HepG2 (cell line): Measurements from ENCODE around the gene FAM149A. TPM values are rescaled to one million over a fixed set of nuclear protein-coding genes. Genes with fewer than 3 reads are reported as not detected.

Experiments
- ATAC-seq: fragments of 200-7000 bp; cut with Tn5 transposase; 3 replicates; pipeline ENCODE4 v1.9.1; 2020; ENCODE audit warnings: mild to moderate bottlenecking, moderate library complexity
- BruUV-seq: library from RNA; stranded (reverse); fragments of 400-500 nt; replicated peaks from 2 replicates; lab custom pipeline; 2021; lab: Mats Ljungman, UMichigan
- CTCF ChIA-PET: fragments of 300-600 bp; formaldehyde crosslinking; extraction: SDS; loops from one replicate; lab custom pipeline; 2021; ENCODE audit warnings: low total read pairs, inconsistent platforms, low intra/inter-chr PET ratio; lab: Yijun Ruan, JAX
- POLR2A ChIA-PET: fragments of 350-600 bp; sonication (Branson Sonifier 250); formaldehyde crosslinking; loops from one replicate; lab custom pipeline; 2020; ENCODE audit warnings: antibody characterized with exemption, inconsistent platforms; lab: Yijun Ruan, JAX
- DNase-seq: peaks from one replicate; pipeline ENCODE4 v3.0.0-alpha.2; 2015; ENCODE audit warnings: low spot score
- FAIRE-seq: peaks from 3 replicates; lab custom pipeline; 2011; peaks lifted over from hg19 to GRCh38; lab: Jason Lieb, UNC
- H2AFZ ChIP-seq: one replicate; pipeline ENCODE4 v1.6.1; 2011; ENCODE audit warnings: low read length, inconsistent platforms
- H3K27ac ChIP-seq: fragments of 300-600 bp; 3 replicates; pipeline ENCODE4 v1.8.0; 2011; ENCODE audit warnings: mixed run types, mild to moderate bottlenecking, mixed read lengths, low read length, inconsistent platforms; ENCODE audit not compliant: insufficient read depth; ENCODE audit errors: extremely low read length
- H3K27me3 ChIP-seq, 2 experiments: fragments of 200-600 bp in 1 of 2; 2 replicates in 1 of 2; 3 replicates in 1 of 2; pipeline versions ENCODE4 v1.6.0 to v1.8.0; 2011; ENCODE audit warnings: low read length in 2 of 2, mild to moderate bottlenecking in 2 of 2, moderate library complexity in 2 of 2, inconsistent platforms in 1 of 2; ENCODE audit not compliant: insufficient read depth in 2 of 2, control insufficient read depth in 1 of 2
- H3K36me3 ChIP-seq, 2 experiments: fragments of 200-600 bp in 1 of 2; replicated peaks in 1 of 2; 2 replicates in 1 of 2; 3 replicates in 1 of 2; pipeline versions ENCODE4 v1.5.1 to v1.8.0; 2011; ENCODE audit warnings: low read length in 2 of 2, inconsistent platforms in 1 of 2; ENCODE audit not compliant: insufficient read depth in 2 of 2, control insufficient read depth in 1 of 2
- H3K4me1 ChIP-seq: 2 replicates; pipeline ENCODE4 v1.5.1; 2012; ENCODE audit warnings: low read length, inconsistent platforms; ENCODE audit not compliant: insufficient read depth
- H3K4me2 ChIP-seq: 2 replicates; pipeline ENCODE4 v1.6.0; 2011; ENCODE audit warnings: low read depth, low read length, inconsistent platforms
- H3K4me3 ChIP-seq, 3 experiments: fragments of 200-600 bp in 1 of 3; sonication (generic), shearing (Covaris generic) in 1 of 3; replicated peaks in 1 of 3; 2 replicates each; pipeline ENCODE4 v1.5.1; 2011 to 2016; ENCODE audit warnings: low read length in 3 of 3, inconsistent platforms in 2 of 3, low read depth in 2 of 3, mild to moderate bottlenecking in 2 of 3, control low read depth in 1 of 3, mixed read lengths in 1 of 3; ENCODE audit not compliant: insufficient read depth in 1 of 3
- H3K79me2 ChIP-seq: one replicate; pipeline ENCODE4 v1.6.1; 2011; ENCODE audit warnings: low read length, inconsistent platforms; ENCODE audit not compliant: insufficient read depth
- H3K9ac ChIP-seq: 2 replicates; pipeline ENCODE4 v1.6.0; 2011; ENCODE audit warnings: mild to moderate bottlenecking, low read depth, low read length, inconsistent platforms; ENCODE audit not compliant: insufficient read depth
- H3K9me3 ChIP-seq: 2 replicates; pipeline ENCODE4 v1.5.1; 2012; ENCODE audit warnings: mild to moderate bottlenecking, low read length
- H4K20me1 ChIP-seq: 2 replicates; pipeline ENCODE4 v1.6.0; 2011; ENCODE audit warnings: inconsistent platforms, mild to moderate bottlenecking, low read length, moderate library complexity; ENCODE audit not compliant: insufficient read depth
- HNRNPLL ChIP-seq: fragments of 200-400 bp; formaldehyde crosslinking; IDR thresholded peaks from 2 replicates; pipeline ENCODE4 v1.6.1; 2017; ENCODE audit warnings: mild to moderate bottlenecking, low read depth, low read length; ENCODE audit not compliant: poor library complexity, severe bottlenecking
- ISX ChIP-seq: sonication (generic); formaldehyde crosslinking; conservative IDR thresholded peaks from 2 replicates; pipeline ENCODE4 v1.5.0; 2020; ENCODE audit warnings: missing genetic modification reagents
- KDM1A ChIP-seq: IDR thresholded peaks from 2 replicates; pipeline ENCODE4 v1.6.1; 2016; ENCODE audit warnings: missing compliant biosample characterization
- KDM6A ChIP-seq: IDR thresholded peaks from 2 replicates; pipeline ENCODE4 v1.6.1; 2016; ENCODE audit warnings: low read depth
- POGZ ChIP-seq: sonication (generic); formaldehyde crosslinking; IDR thresholded peaks from 2 replicates; pipeline ENCODE4 v1.4.0; 2020; ENCODE audit warnings: mild to moderate bottlenecking, missing genetic modification reagents
- SIX1 ChIP-seq: sonication (generic); formaldehyde crosslinking; IDR thresholded peaks from 2 replicates; pipeline ENCODE4 v1.4.0; 2020; ENCODE audit warnings: missing genetic modification reagents, borderline replicate concordance
- ZNF674 ChIP-seq: sonication (generic); formaldehyde crosslinking; IDR thresholded peaks from 2 replicates; pipeline ENCODE4 v1.5.0; 2020; ENCODE audit warnings: low read depth, mild to moderate bottlenecking, missing genetic modification reagents
- WGBS: methylation state at CpG from one replicate; pipeline ENCODE4 v1.1.6; 2017; ENCODE audit warnings: low lambda C conversion rate; 5-methylcytosine and 5-hydroxymethylcytosine counted together
- in situ Hi-C: cut with HindIII; loops from 2 replicates; pipeline ENCODE4 v1.10.0; 2017; ENCODE audit warnings: low pct_unique_long_range_greater_than_20kb; ENCODE audit not compliant: extremely low pct_ligation_motif_present
- intact Hi-C: fragments of 100-400 bp; cut with micrococcal nuclease; formaldehyde crosslinking; loops from one replicate; pipeline ENCODE4 v1.10.0; 2022; ENCODE audit not compliant: unreplicated experiment
- polyA plus RNA-seq, 8 experiments: library from polyadenylated mRNA; depleted of rRNA in 3 of 8; stranded (reverse) in 7 of 8; unstranded in 1 of 8; fragments of >200 nt; fragmentation: Illumina TruSeq in 4 of 8; extraction: Trizol in 4 of 8; gene quantifications; 2 replicates each; pipeline versions ENCODE4 v1.2.1 to v1.2.3, GENCODE V29; 2011 to 2016; ENCODE audit warnings: low read depth in 4 of 8, missing spikeins in 1 of 8, mixed read lengths in 1 of 8; ENCODE audit not compliant: insufficient read depth in 1 of 8
- total RNA-seq, 5 experiments: library from RNA; depleted of rRNA; stranded (reverse); fragments of >200 nt; fragmentation: Illumina TruSeq; extraction: Trizol; gene quantifications; 2 replicates each; pipeline ENCODE4 v1.2.3, GENCODE V29; 2016; ENCODE audit warnings: low read depth in 1 of 5
- TF ChIP-seq, protein P1 (sequence below): IDR thresholded peaks from 2 replicates; pipeline ENCODE4 v1.4.0; 2020; ENCODE audit warnings: mild to moderate bottlenecking, missing genetic modification reagents
- TF ChIP-seq, protein P2 (sequence below), 2 experiments: sonication (generic) in 1 of 2; formaldehyde crosslinking in 1 of 2; IDR thresholded peaks; 2 replicates each; pipeline versions ENCODE4 v1.4.0 to v1.6.1; 2016 to 2020; ENCODE audit warnings: borderline replicate concordance in 1 of 2, low read depth in 1 of 2, mild to moderate bottlenecking in 1 of 2, missing genetic modification reagents in 1 of 2
- TF ChIP-seq, protein P3 (sequence below): sonication (generic); formaldehyde crosslinking; conservative IDR thresholded peaks from 2 replicates; pipeline ENCODE4 v1.4.0; 2020; ENCODE audit warnings: missing genetic modification reagents
- TF ChIP-seq, protein P4 (sequence below), 2 experiments: fragments of 450-650 bp in 1 of 2; sonication (generic) in 1 of 2; formaldehyde crosslinking; IDR thresholded peaks; 2 replicates each; pipeline versions ENCODE4 v1.5.0 to v1.8.0; 2020 to 2022; ENCODE audit warnings: mild to moderate bottlenecking in 1 of 2, missing genetic modification reagents in 1 of 2
- TF ChIP-seq, protein P5 (sequence below): sonication (generic); formaldehyde crosslinking; IDR thresholded peaks from 2 replicates; pipeline ENCODE4 v1.4.0; 2020; ENCODE audit warnings: missing genetic modification reagents

Gene FAM149A
- total and polyA plus RNA-seq, 2 of the 13 experiments (the other 11 are each of a cell fraction or from before 2014, with no cell fraction given) = not detected

DNA sequence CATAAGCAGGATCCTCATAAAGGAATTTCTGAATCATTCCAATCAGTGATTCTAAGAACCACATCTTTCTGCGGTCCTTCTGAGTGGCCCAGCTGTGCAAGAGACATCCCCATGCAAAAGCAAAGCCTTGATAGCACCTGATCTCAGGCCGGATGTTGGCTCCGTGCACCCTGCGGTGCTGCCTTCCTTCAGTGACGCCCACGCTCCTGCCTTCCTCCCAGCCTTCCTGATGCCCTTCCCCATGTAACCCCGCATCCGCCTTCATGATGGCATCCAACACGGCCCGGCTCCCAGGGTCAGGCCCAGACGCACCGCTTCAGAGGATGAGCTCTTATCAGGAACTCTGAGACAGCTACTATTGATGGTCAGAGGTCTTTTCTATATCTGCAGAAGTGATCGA, 66.5 kb downstream of the FAM149A start:
- intact Hi-C loops (no loop called here), in situ Hi-C loops (no loop called here)
- Histone ChIP-seq H4K20me1 (no peaks in the 10 kb centered on the region), H3K27ac (no peak overlapping the region), H3K27me3 (peaks cover 0 to under 1% of the 10 kb centered on the region in 2 experiments; a peak in 1 of 5 replicates), H3K9ac (no peak overlapping the region), H3K4me2 (no peak overlapping the region), H3K9me3 (no peaks in the 10 kb centered on the region), H3K36me3 (no peaks in the 10 kb centered on the region), H3K79me2 (no peaks in the 10 kb centered on the region), H2AFZ (no peak overlapping the region), H3K4me1 (peaks cover 37% of the 10 kb centered on the region), H3K4me3 (no peak overlapping the region)
- BruUV-seq = no TSS peak
- ATAC-seq = no peak; the same call in 2 of the 3 replicates
- WGBS = 69% methylated on average over 13 of the region's 13 CpGs
- FAIRE-seq = no peak
- POLR2A ChIA-PET = no interaction called here
- no peak for DNase-seq
- CTCF ChIA-PET = no interaction called here
- no peak for TF ChIP-seq KDM1A (CRISPR knock-in tag)
- TF ChIP-seq, protein P1, sequence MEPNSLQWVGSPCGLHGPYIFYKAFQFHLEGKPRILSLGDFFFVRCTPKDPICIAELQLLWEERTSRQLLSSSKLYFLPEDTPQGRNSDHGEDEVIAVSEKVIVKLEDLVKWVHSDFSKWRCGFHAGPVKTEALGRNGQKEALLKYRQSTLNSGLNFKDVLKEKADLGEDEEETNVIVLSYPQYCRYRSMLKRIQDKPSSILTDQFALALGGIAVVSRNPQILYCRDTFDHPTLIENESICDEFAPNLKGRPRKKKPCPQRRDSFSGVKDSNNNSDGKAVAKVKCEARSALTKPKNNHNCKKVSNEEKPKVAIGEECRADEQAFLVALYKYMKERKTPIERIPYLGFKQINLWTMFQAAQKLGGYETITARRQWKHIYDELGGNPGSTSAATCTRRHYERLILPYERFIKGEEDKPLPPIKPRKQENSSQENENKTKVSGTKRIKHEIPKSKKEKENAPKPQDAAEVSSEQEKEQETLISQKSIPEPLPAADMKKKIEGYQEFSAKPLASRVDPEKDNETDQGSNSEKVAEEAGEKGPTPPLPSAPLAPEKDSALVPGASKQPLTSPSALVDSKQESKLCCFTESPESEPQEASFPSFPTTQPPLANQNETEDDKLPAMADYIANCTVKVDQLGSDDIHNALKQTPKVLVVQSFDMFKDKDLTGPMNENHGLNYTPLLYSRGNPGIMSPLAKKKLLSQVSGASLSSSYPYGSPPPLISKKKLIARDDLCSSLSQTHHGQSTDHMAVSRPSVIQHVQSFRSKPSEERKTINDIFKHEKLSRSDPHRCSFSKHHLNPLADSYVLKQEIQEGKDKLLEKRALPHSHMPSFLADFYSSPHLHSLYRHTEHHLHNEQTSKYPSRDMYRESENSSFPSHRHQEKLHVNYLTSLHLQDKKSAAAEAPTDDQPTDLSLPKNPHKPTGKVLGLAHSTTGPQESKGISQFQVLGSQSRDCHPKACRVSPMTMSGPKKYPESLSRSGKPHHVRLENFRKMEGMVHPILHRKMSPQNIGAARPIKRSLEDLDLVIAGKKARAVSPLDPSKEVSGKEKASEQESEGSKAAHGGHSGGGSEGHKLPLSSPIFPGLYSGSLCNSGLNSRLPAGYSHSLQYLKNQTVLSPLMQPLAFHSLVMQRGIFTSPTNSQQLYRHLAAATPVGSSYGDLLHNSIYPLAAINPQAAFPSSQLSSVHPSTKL (CRISPR knock-in tag) = no peak
- TF ChIP-seq, protein P2, sequence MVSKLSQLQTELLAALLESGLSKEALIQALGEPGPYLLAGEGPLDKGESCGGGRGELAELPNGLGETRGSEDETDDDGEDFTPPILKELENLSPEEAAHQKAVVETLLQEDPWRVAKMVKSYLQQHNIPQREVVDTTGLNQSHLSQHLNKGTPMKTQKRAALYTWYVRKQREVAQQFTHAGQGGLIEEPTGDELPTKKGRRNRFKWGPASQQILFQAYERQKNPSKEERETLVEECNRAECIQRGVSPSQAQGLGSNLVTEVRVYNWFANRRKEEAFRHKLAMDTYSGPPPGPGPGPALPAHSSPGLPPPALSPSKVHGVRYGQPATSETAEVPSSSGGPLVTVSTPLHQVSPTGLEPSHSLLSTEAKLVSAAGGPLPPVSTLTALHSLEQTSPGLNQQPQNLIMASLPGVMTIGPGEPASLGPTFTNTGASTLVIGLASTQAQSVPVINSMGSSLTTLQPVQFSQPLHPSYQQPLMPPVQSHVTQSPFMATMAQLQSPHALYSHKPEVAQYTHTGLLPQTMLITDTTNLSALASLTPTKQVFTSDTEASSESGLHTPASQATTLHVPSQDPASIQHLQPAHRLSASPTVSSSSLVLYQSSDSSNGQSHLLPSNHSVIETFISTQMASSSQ (IDR thresholded peaks at IDR 0.05; ENCODE audit: low read depth) = no peak
- TF ChIP-seq, protein P2 (CRISPR knock-in tag; IDR thresholded peaks at IDR 0.05; ENCODE audit: borderline replicate concordance) = no peak
- TF ChIP-seq, protein P3, sequence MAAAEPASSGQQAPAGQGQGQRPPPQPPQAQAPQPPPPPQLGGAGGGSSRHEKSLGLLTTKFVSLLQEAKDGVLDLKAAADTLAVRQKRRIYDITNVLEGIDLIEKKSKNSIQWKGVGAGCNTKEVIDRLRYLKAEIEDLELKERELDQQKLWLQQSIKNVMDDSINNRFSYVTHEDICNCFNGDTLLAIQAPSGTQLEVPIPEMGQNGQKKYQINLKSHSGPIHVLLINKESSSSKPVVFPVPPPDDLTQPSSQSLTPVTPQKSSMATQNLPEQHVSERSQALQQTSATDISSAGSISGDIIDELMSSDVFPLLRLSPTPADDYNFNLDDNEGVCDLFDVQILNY (CRISPR knock-in tag) = no peak
- TF ChIP-seq, protein P4, sequence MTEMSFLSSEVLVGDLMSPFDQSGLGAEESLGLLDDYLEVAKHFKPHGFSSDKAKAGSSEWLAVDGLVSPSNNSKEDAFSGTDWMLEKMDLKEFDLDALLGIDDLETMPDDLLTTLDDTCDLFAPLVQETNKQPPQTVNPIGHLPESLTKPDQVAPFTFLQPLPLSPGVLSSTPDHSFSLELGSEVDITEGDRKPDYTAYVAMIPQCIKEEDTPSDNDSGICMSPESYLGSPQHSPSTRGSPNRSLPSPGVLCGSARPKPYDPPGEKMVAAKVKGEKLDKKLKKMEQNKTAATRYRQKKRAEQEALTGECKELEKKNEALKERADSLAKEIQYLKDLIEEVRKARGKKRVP (CRISPR knock-in tag; IDR thresholded peaks at IDR 0.05) = no peak
- TF ChIP-seq ZNF674 (CRISPR knock-in tag) = no peak
- no peak for TF ChIP-seq SIX1
- TF ChIP-seq POGZ (CRISPR knock-in tag) = no peak
- TF ChIP-seq KDM6A (CRISPR knock-in tag) = no peak
- TF ChIP-seq HNRNPLL = no peak
- TF ChIP-seq ISX (CRISPR knock-in tag) = no peak
- TF ChIP-seq, protein P5, sequence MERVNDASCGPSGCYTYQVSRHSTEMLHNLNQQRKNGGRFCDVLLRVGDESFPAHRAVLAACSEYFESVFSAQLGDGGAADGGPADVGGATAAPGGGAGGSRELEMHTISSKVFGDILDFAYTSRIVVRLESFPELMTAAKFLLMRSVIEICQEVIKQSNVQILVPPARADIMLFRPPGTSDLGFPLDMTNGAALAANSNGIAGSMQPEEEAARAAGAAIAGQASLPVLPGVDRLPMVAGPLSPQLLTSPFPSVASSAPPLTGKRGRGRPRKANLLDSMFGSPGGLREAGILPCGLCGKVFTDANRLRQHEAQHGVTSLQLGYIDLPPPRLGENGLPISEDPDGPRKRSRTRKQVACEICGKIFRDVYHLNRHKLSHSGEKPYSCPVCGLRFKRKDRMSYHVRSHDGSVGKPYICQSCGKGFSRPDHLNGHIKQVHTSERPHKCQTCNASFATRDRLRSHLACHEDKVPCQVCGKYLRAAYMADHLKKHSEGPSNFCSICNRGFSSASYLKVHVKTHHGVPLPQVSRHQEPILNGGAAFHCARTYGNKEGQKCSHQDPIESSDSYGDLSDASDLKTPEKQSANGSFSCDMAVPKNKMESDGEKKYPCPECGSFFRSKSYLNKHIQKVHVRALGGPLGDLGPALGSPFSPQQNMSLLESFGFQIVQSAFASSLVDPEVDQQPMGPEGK (CRISPR knock-in tag) = no peak
